HCT116 (cell line): ENCODE results near the gene FAM168A. TPM values are rescaled to one million over a fixed set of nuclear protein-coding genes. Genes with fewer than 3 reads are reported as not detected.

Experiments
- ATAC-seq: fragments of 200-7000 bp; cut with Tn5 transposase; 2 replicates; pipeline ENCODE4 v1.9.1; 2020; ENCODE audit warnings: mild to moderate bottlenecking, moderate library complexity
- BruUV-seq: library from RNA; stranded (reverse); fragments of 400-500 nt; replicated peaks from 2 replicates; lab custom pipeline; 2021; lab: Mats Ljungman, UMichigan
- CTCF ChIA-PET: fragments of 300-600 bp; sonication (Branson Sonifier 250); formaldehyde crosslinking; loops from one replicate; lab custom pipeline; 2021; ENCODE audit warnings: antibody characterized with exemption; lab: Charles Lee
- POLR2A ChIA-PET: fragments of 300-600, 350-600 bp; sonication (Branson Sonifier 250); formaldehyde crosslinking; loops from one replicate; lab custom pipeline; 2021; ENCODE audit warnings: antibody characterized with exemption; lab: Charles Lee
- RAD21 ChIA-PET, 2 experiments: fragments of 300-600 bp; sonication (Branson Sonifier 250); formaldehyde crosslinking; loops; one replicate each; lab custom pipeline; 2023; ENCODE audit warnings: low total read pairs in 2 of 2; ENCODE audit not compliant: uncharacterized antibody in 2 of 2, unreplicated experiment in 2 of 2, low non-redundant PET in 1 of 2; lab: Charles Lee
- DNase-seq: peaks from one replicate; pipeline ENCODE4 v3.0.0-alpha.2; 2010; ENCODE audit warnings: low read depth, low spot score
- H2AFZ ChIP-seq: fragments of 200-600 bp; shearing (Covaris generic), sonication (generic); 2 replicates; pipeline ENCODE4 v1.6.1; 2017; ENCODE audit warnings: low read depth, mixed run types, mixed read lengths, antibody characterized with exemption, low read length; ENCODE audit not compliant: poor library complexity, severe bottlenecking
- H3K27ac ChIP-seq: 2 replicates; pipeline ENCODE4 v1.5.1; 2012; ENCODE audit warnings: low read depth, low read length
- H3K27me3 ChIP-seq: fragments of 200-600 bp; sonication (generic); 2 replicates; pipeline ENCODE4 v1.6.1; 2016; ENCODE audit warnings: mixed run types, low read length, mixed read lengths; ENCODE audit not compliant: insufficient read depth
- H3K36me3 ChIP-seq, 2 experiments: fragments of 200-500 bp in 1 of 2; fragments of 200-600 bp in 1 of 2; sonication (Bioruptor generic) in 1 of 2; sonication (generic) in 1 of 2; 2 replicates each; pipeline versions ENCODE4 v1.5.1 to v1.6.1; 2014 to 2016; ENCODE audit warnings: low read length in 2 of 2, inconsistent platforms in 1 of 2, mixed read lengths in 1 of 2, mixed run types in 1 of 2; ENCODE audit not compliant: insufficient read depth in 2 of 2, control insufficient read depth in 1 of 2
- H3K4me1 ChIP-seq, 2 experiments: fragments of 200-600 bp in 1 of 2; sonication (generic) in 1 of 2; 2 replicates each; pipeline versions ENCODE4 v1.5.1 to v1.6.1; 2012 to 2017; ENCODE audit warnings: low read length in 2 of 2, inconsistent platforms in 1 of 2, mild to moderate bottlenecking in 1 of 2, mixed read lengths in 1 of 2, mixed run types in 1 of 2, moderate library complexity in 1 of 2; ENCODE audit not compliant: insufficient read depth in 2 of 2, control insufficient read depth in 1 of 2
- H3K4me2 ChIP-seq: fragments of 200-600 bp; sonication (generic); 2 replicates; pipeline ENCODE4 v1.6.1; 2017; ENCODE audit warnings: mixed run types, low read length, mixed read lengths
- H3K4me3 ChIP-seq, 2 experiments: fragments of 200-600 bp in 1 of 2; sonication (generic) in 1 of 2; replicated peaks in 1 of 2; 2 replicates each; pipeline ENCODE4 v1.5.1; 2011 to 2016; ENCODE audit warnings: low read length in 2 of 2, control low read depth in 1 of 2, low read depth in 1 of 2, mild to moderate bottlenecking in 1 of 2, mixed read lengths in 1 of 2, mixed run types in 1 of 2
- H3K79me2 ChIP-seq: fragments of 200-600 bp; sonication (generic); 2 replicates; pipeline ENCODE4 v1.6.1; 2017; ENCODE audit warnings: mild to moderate bottlenecking, mixed run types, low read length, moderate library complexity, mixed read lengths; ENCODE audit not compliant: insufficient read depth
- H3K9ac ChIP-seq: fragments of 200-600 bp; sonication (generic); 2 replicates; pipeline ENCODE4 v1.6.1; 2016; ENCODE audit warnings: low read length, mixed read lengths
- H3K9me2 ChIP-seq: fragments of 200-600 bp; sonication (generic), shearing (Covaris generic); 2 replicates; pipeline ENCODE4 v1.6.1; 2017; ENCODE audit warnings: mixed run types, mild to moderate bottlenecking, moderate library complexity; ENCODE audit not compliant: insufficient read depth
- H3K9me3 ChIP-seq, 2 experiments: fragments of 200-500 bp in 1 of 2; fragments of 200-600 bp in 1 of 2; sonication (Bioruptor generic) in 1 of 2; sonication (generic) in 1 of 2; 2 replicates each; pipeline ENCODE4 v1.6.1; 2014 to 2017; ENCODE audit warnings: low read length in 2 of 2, mixed read lengths in 2 of 2, inconsistent platforms in 1 of 2, low read depth in 1 of 2, mild to moderate bottlenecking in 1 of 2, mixed run types in 1 of 2, moderate library complexity in 1 of 2; ENCODE audit not compliant: control insufficient read depth in 1 of 2, insufficient read depth in 1 of 2
- H4K20me1 ChIP-seq: fragments of 200-600 bp; sonication (generic), shearing (Covaris generic); 2 replicates; pipeline ENCODE4 v1.6.1; 2017; ENCODE audit warnings: mixed run types, mild to moderate bottlenecking, moderate library complexity; ENCODE audit not compliant: insufficient read depth
- ATF3 ChIP-seq: IDR thresholded peaks from 2 replicates; pipeline ENCODE4 v1.6.1; 2012
- CBX3 ChIP-seq: IDR thresholded peaks from 2 replicates; pipeline ENCODE4 v1.6.1; 2012; ENCODE audit warnings: low read depth
- CEBPB ChIP-seq: IDR thresholded peaks from 2 replicates; pipeline ENCODE4 v1.6.1; 2012; ENCODE audit warnings: low read depth
- EZH2 ChIP-seq: fragments of 200-600 bp; sonication (generic); IDR thresholded peaks from 2 replicates; pipeline ENCODE4 v1.6.1; 2017; ENCODE audit warnings: antibody characterized with exemption, mixed run types
- EZH2phosphoT487 ChIP-seq: fragments of 200-600 bp; IDR thresholded peaks from 2 replicates; pipeline ENCODE4 v1.6.1; 2018; ENCODE audit warnings: antibody characterized with exemption, borderline replicate concordance
- JUND ChIP-seq: IDR thresholded peaks from 2 replicates; pipeline ENCODE4 v1.6.1; 2012
- RAD21 ChIP-seq: IDR thresholded peaks from 2 replicates; pipeline ENCODE4 v1.6.1; 2012; ENCODE audit warnings: low read depth, mild to moderate bottlenecking
- SP1 ChIP-seq: IDR thresholded peaks from 2 replicates; pipeline ENCODE4 v1.6.1; 2012; ENCODE audit warnings: low read depth
- SRF ChIP-seq: IDR thresholded peaks from 2 replicates; pipeline ENCODE4 v1.6.1; 2012; ENCODE audit warnings: low read depth
- ZNF274 ChIP-seq: fragments of 200-500 bp; sonication (Bioruptor generic); IDR thresholded peaks from 2 replicates; pipeline ENCODE4 v1.6.1; 2014; ENCODE audit warnings: mild to moderate bottlenecking, low read depth, low read length, inconsistent platforms
- intact Hi-C: fragments of 100-400 bp; cut with micrococcal nuclease; formaldehyde crosslinking; loops from 2 replicates; pipeline ENCODE4 v1.10.0; 2022
- total RNA-seq: library from RNA; stranded (reverse); gene quantifications from one replicate; pipeline ENCODE4 v1.2.1, GENCODE V29; 2021; ENCODE audit not compliant: unreplicated experiment

FAM168A gene
- total RNA-seq, 1 experiment from 2014 or later, result 31.5 TPM

- TF ChIP-seq CBX3 (no peak), CEBPB (no peak), SRF (no peak), RAD21 (no peak)
Observed at GRCh38 chr11:73524774-73525173, 73.1 kb downstream of the FAM168A start (continued).

- peak overlapping the region; percentile 68 for H3K27ac ChIP-seq
- H3K9me2 ChIP-seq, result no peaks in the 10 kb centered on the region
- H3K4me1 ChIP-seq, result peaks cover 20 to 26% of the 10 kb centered on the region in 2 experiments
- no peaks in the 10 kb centered on the region for H3K27me3 ChIP-seq
- DNase-seq (peak; percentile 68), ATAC-seq (peak; percentile 94)
- H4K20me1 ChIP-seq, result no peaks in the 10 kb centered on the region
- ChIA-PET CTCF (no interaction called here), RAD21 (no interaction called here), POLR2A (interaction anchor here (1.1 kb wide), 1 partner anchor 9 kb away, joined by 3 read pairs; no protein-coding TSS in a partner anchor)
- H3K79me2 ChIP-seq, result no peaks in the 10 kb centered on the region
- H3K36me3 ChIP-seq, result no peaks in the 10 kb centered on the region
- intact Hi-C loops, result no loop called here
- no peak overlapping the region for H2AFZ ChIP-seq
- BruUV-seq, result no TSS peak
- peak overlapping the region in 1 of 2 experiments; percentile 21; a peak in 1 of 4 replicates for H3K4me3 ChIP-seq
- H3K4me2 ChIP-seq, result peak overlapping the region; percentile 56
- no peak overlapping the region for H3K9ac ChIP-seq
- H3K9me3 ChIP-seq, result peaks cover 0 to 5% of the 10 kb centered on the region in 2 experiments; a peak in 2 of 4 replicates
- 0 out of 2 replicates have a peak, but pooled peaks have one; percentile 18 for TF ChIP-seq CBX3
- no peak for TF ChIP-seq EZH2
- no peak for TF ChIP-seq ATF3
- TF ChIP-seq SP1, result peak; percentile 41; the same call in 1 of the 2 replicates
- TF ChIP-seq JUND, result peak; percentile 62
Observed at GRCh38 chr11:73521621-73522020, 76.3 kb downstream of the FAM168A start.

DNA sequence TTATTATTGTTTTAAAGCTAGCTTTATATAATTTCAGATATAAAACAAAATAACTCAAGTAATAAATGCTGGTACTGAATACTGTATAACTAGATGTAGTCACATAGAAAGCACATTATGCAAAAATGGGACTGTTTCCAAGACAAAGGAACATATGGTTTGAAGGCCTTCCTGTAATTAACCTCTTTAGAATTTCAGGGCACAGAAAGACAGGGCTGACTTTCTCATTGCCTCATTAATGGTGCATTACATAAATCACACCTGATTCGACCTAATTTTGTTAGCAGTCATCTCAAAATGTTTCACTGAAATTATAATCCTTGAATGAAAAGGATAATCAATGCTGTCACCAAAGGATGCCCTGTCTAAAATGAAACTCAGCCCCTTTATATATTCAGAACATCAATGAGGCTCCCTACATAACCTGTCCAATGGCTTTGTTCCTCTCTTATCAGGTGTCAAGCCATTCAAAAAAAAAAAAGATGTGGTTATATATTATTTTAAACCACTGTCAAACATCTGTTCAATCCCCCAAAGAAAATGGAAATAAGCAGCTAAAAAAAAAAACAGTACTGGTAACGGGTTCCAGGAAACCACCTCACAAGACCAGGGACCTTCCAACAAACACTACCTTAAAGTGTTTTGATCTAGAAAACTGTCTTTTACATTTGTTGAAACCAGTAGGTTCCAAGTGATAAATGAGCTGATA is 77.4 kb downstream of the FAM168A start:
- no peak overlapping the region for H2AFZ ChIP-seq
- ChIA-PET RAD21 (no interaction called here), POLR2A (no interaction called here), CTCF (no interaction called here)
- no peak overlapping the region for H3K9ac ChIP-seq
- H3K9me3 ChIP-seq, result peaks cover 0 to 5% of the 10 kb centered on the region in 2 experiments; a peak in 2 of 4 replicates
- H4K20me1 ChIP-seq, result no peaks in the 10 kb centered on the region
- H3K4me1 ChIP-seq, result peaks cover 20 to 26% of the 10 kb centered on the region in 2 experiments
- H3K27ac ChIP-seq, result peak overlapping the region; percentile 68; the same call in 1 of the 2 replicates
- no peak for TF ChIP-seq ZNF274
- no peak for TF ChIP-seq EZH2phosphoT487
- no peak for TF ChIP-seq CBX3
- H3K4me3 ChIP-seq, result no peak overlapping the region
- no peaks in the 10 kb centered on the region for H3K36me3 ChIP-seq
- no TSS peak for BruUV-seq
- ATAC-seq, result no peak
- intact Hi-C loops, result no loop called here
- no peaks in the 10 kb centered on the region for H3K9me2 ChIP-seq
- no peak for DNase-seq
- peak overlapping the region; percentile 56; the same call in 1 of the 2 replicates for H3K4me2 ChIP-seq
- H3K27me3 ChIP-seq, result no peaks in the 10 kb centered on the region
- H3K79me2 ChIP-seq, result no peaks in the 10 kb centered on the region
